Stomach (tissue), 9 donors: ENCODE data around the gene KCNAB1. TPM values are rescaled to one million over a fixed set of nuclear protein-coding genes. Genes with fewer than 3 reads are reported as not detected.
A peak's percentile ranks its signal among the peaks of the same experiment; 100 is the strongest.
"Not testable (repeated sequence)": the region's sequence is repeated elsewhere in the genome, so short reads cannot be mapped to it uniquely, and the experiment has no call there.

Source experiments
- DNase-seq, 2 donors: peaks; one replicate each; pipeline versions ENCODE4 v3.0.0 to v3.0.0-alpha.2; 2013 to 2019
- H3K27ac ChIP-seq, 5 donors: fragments of 200-600 bp in 4 of 5; sonication (generic) in 4 of 5; one replicate each; pipeline ENCODE4 v1.5.1; 2013 to 2019; ENCODE audit warnings: mild to moderate bottlenecking in 1 of 5, moderate library complexity in 1 of 5
- H3K27me3 ChIP-seq, 3 donors: fragments of 200-600 bp; sonication (generic); one replicate each; pipeline ENCODE4 v1.5.1; 2017 to 2019; ENCODE audit warnings: mixed run types in 1 of 3
- H3K36me3 ChIP-seq, 4 donors: fragments of 200-600 bp; sonication (generic); 1 replicate in 3 of 4; 2 replicates in 1 of 4; pipeline ENCODE4 v1.5.1; 2016 to 2019
- H3K4me1 ChIP-seq, 4 donors: fragments of 200-600 bp; sonication (generic); one replicate each; pipeline ENCODE4 v1.5.1; 2016 to 2019
- H3K4me3 ChIP-seq, 4 donors: fragments of 200-600 bp; sonication (generic) in 3 of 4; one replicate each; pipeline ENCODE4 v1.5.1; 2016 to 2019; ENCODE audit warnings: mild to moderate bottlenecking in 1 of 4
- H3K9me3 ChIP-seq, 4 donors: fragments of 200-600 bp; sonication (generic); one replicate each; pipeline ENCODE4 v1.5.1; 2016 to 2019
- CTCF ChIP-seq, 7 experiments: fragments of 450-650 bp in 4 of 7; fragments of 200-600 bp in 3 of 7; sonication (generic) in 3 of 7; IDR thresholded peaks; one replicate each; pipeline ENCODE4 v1.5.1; 2016 to 2019; ENCODE audit warnings: antibody characterized with exemption in 7 of 7, control low read depth in 2 of 7, mild to moderate bottlenecking in 1 of 7
- EP300 ChIP-seq: sonication (generic); formaldehyde crosslinking; IDR thresholded peaks from one replicate; pipeline ENCODE4 v1.6.1; 2017; ENCODE audit warnings: antibody characterized with exemption
- POLR2A ChIP-seq, 4 donors: fragments of 450-650 bp; IDR thresholded peaks; one replicate each; pipeline ENCODE4 v1.6.1; 2016; ENCODE audit warnings: antibody characterized with exemption in 4 of 4, control low read depth in 2 of 4, mild to moderate bottlenecking in 1 of 4, moderate library complexity in 1 of 4
- POLR2AphosphoS5 ChIP-seq, 3 donors: sonication (generic); formaldehyde crosslinking; IDR thresholded peaks; one replicate each; pipeline ENCODE4 v1.6.1; 2016; ENCODE audit warnings: antibody characterized with exemption in 3 of 3
- WGBS, 5 donors: extraction: QIAGEN DNeasy Blood & Tissue Kit in 3 of 5; methylation state at CpG; one replicate each; pipeline versions ENCODE4 v1.1.5 to v1.1.7; 2013 to 2018; 5-methylcytosine and 5-hydroxymethylcytosine counted together
- intact Hi-C: fragments of 100-400 bp; cut with DNase I; formaldehyde crosslinking; loops from one replicate; pipeline ENCODE4 v1.15.1; 2023; ENCODE audit warnings: low total_unique reads
- polyA plus RNA-seq, 3 donors: library from polyadenylated mRNA; stranded (reverse); fragments of 200-250 nt; gene quantifications; one replicate each; pipeline ENCODE4 v1.2.3, GENCODE V29; 2013
- total RNA-seq, 5 donors: library from RNA; depleted of rRNA; stranded (reverse); fragments of >200 nt; gene quantifications; one replicate each; pipeline versions ENCODE4 v1.1.0 to v1.2.3, GENCODE V29; 2014 to 2016
- donor health status: healthy with polysubstance abuse.
- donor health status: Bipolar disorder and iron deficiency.
- donor health status: healthy.

KCNAB1 gene
- total and polyA plus RNA-seq, 8 donors: 0.12 to 3.8 (median 0.29) TPM; not detected in 2

GRCh38 chr3:156561533-156561932 lies 441.2 kb downstream of the KCNAB1 start:
- DNase-seq: no peak
- no peak for TF ChIP-seq EP300
- no peak for TF ChIP-seq POLR2A (IDR thresholded peaks at IDR 0.05)
- TF ChIP-seq CTCF (IDR thresholded peaks at IDR 0.05): no peak
- no peak for TF ChIP-seq POLR2AphosphoS5 (IDR thresholded peaks at IDR 0.05)
- H3K9me3 ChIP-seq: no peaks in the 10 kb centered on the region
- no peak overlapping the region for H3K4me3 ChIP-seq
- no peaks in the 10 kb centered on the region for H3K4me1 ChIP-seq
- no peaks in the 10 kb centered on the region for H3K36me3 ChIP-seq
- 51 to 77% (median 73%) methylated on average over 2 of the region's 2 CpGs for WGBS, 5 donors
- H3K27me3 ChIP-seq: no peaks in the 10 kb centered on the region
- intact Hi-C loops: no loop called here
- H3K27ac ChIP-seq: no peak overlapping the region

DNA sequence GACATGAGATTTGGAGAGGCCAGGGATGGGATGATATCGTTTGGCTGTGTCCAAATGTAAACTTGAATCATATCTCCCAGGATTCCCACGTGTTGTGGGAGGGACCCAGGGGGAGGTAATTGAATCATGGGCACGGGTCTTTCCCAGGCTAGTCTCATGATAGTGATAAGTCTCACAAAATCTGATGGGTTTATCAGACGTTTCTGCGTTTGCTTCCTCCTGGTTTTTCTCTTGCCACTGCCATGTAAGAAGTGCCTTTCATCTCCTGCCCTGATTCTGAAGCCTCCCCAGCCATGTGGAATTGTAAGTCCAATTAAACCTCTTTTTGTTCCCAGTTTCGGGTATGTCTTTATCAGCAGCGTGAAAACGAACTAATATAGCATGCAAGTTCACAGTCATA lies 442.1 kb downstream of the KCNAB1 start:
- H3K27me3 ChIP-seq, H3K4me3 ChIP-seq, H3K9me3 ChIP-seq, DNase-seq, H3K4me1 ChIP-seq, H3K36me3 ChIP-seq, H3K27ac ChIP-seq, intact Hi-C loops: not testable (repeated sequence)
- WGBS, 5 donors: 77 to 86% (median 80%) methylated on average over 8 of the region's 8 CpGs

DNA sequence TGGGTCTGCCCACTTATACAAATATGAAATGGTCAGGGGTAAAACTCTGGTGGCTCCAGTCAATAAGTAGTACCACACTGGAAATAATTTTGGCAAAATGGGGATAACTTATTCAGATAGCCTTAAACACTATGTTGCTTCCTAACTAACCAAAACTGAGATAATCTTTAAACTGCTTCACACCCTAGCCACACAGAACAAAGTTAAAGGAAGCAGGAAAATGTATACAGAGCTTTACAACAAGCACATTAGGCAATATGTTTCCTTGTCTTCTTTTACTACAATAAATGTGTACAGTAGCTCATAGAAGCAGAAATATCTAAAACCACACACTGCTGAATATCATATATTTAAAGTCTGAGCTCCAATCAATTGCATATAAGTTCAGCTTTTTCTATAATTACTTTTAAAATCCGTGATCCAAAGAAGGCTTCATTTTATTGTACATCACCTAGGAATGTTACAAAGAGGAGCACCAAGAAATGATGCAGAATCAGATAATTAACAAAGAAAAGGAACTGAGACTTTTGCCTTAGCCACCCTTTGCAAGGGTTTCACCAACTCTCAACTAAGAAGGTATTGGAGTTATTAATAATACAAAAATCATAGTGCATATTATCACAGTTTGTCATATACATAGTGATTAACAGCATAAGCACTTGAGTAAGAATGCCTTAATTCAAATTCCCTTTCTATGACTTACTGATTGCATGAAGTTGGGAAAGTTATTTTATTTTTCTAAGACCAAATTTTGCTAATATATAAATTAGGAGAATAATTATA lies 443.7 kb downstream of the KCNAB1 start:
- no peaks in the 10 kb centered on the region for H3K27me3 ChIP-seq
- intact Hi-C loops: no loop called here
- TF ChIP-seq EP300: no peak
- TF ChIP-seq POLR2A (IDR thresholded peaks at IDR 0.05): no peak
- no peak for TF ChIP-seq POLR2AphosphoS5 (IDR thresholded peaks at IDR 0.05)
- TF ChIP-seq CTCF (IDR thresholded peaks at IDR 0.05): no peak
- H3K9me3 ChIP-seq: no peaks in the 10 kb centered on the region
- H3K36me3 ChIP-seq: no peaks in the 10 kb centered on the region
- 57 to 70% (median 62%) methylated on average over 1 of the region's 1 CpG for WGBS, 5 donors
- no peaks in the 10 kb centered on the region for H3K4me1 ChIP-seq
- H3K4me3 ChIP-seq: no peak overlapping the region
- DNase-seq: no peak
- no peak overlapping the region for H3K27ac ChIP-seq

DNA sequence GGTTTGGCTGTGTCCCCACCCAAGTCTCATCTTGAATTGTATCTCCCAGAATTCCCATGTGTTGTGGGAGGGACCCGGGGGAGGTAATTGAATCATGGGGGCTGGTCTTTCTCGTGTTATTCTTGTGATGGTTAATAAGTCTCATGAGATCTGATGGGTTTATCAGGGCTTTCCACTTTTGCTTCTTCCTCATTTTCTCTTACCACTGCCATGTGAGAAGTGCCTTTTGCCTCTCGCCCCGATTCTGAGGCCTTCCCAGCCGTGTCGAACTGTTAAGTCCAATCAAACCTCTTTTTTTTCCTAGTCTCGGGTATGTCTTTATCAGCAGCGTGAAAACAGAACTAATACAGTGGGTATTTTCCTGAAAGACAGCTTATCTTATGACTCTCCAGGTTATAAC lies 448.6 kb downstream of the KCNAB1 start:
- DNase-seq, H3K27me3 ChIP-seq, H3K4me1 ChIP-seq, H3K36me3 ChIP-seq, intact Hi-C loops, H3K27ac ChIP-seq, H3K9me3 ChIP-seq, H3K4me3 ChIP-seq: not testable (repeated sequence)
- WGBS, 5 donors: 74 to 92% (median 90%) methylated on average over 8 of the region's 8 CpGs

- intact Hi-C loops: not testable (repeated sequence)
These were observed 449.5 kb downstream of the KCNAB1 start for GRCh38 chr3:156569881-156570280.

GRCh38 chr3:156575641-156576040 lies 455.3 kb downstream of the KCNAB1 start:
- Histone ChIP-seq H3K27ac (no peak overlapping the region), H3K27me3 (peaks cover 0 to 8% (median 0%) of the 10 kb centered on the region in 3 donors), H3K4me1 (peaks cover 0 to 3% (median 0%) of the 10 kb centered on the region in 4 donors), H3K9me3 (no peaks in the 10 kb centered on the region), H3K36me3 (no peaks in the 10 kb centered on the region), H3K4me3 (no peak overlapping the region)
- WGBS, 5 donors: 76 to 88% (median 84%) methylated on average over 3 of the region's 3 CpGs
- intact Hi-C loops: no loop called here
- DNase-seq: peak in 1 of 2 donors; percentile 31
- TF ChIP-seq EP300: no peak
- no peak for TF ChIP-seq POLR2AphosphoS5 (IDR thresholded peaks at IDR 0.05)
- TF ChIP-seq POLR2A (IDR thresholded peaks at IDR 0.05): no peak
- TF ChIP-seq CTCF (IDR thresholded peaks at IDR 0.05): no peak

More at GRCh38 chr3:156569881-156570280, 449.5 kb downstream of the KCNAB1 start:
- H3K4me3 ChIP-seq, H3K36me3 ChIP-seq, DNase-seq, H3K4me1 ChIP-seq, H3K27me3 ChIP-seq, H3K27ac ChIP-seq, H3K9me3 ChIP-seq: not testable (repeated sequence)
- WGBS, 5 donors: 70 to 80% (median 76%) methylated on average over 4 of the region's 4 CpGs
